GM12878 (cell line): ENCODE measurements around the gene TTC33. TPM values are rescaled to one million over a fixed set of nuclear protein-coding genes. Genes with fewer than 3 reads are reported as not detected.

Experiments used
- ATAC-seq: fragments of 200-7000 bp; cut with Tn5 transposase; 3 replicates; pipeline ENCODE4 v1.9.1; 2020; ENCODE audit warnings: mild to moderate bottlenecking, moderate library complexity
- BruUV-seq: library from RNA; stranded (reverse); fragments of 400-500 nt; replicated peaks from 2 replicates; lab custom pipeline; 2021; lab: Mats Ljungman, UMichigan
- CTCF ChIA-PET: fragments of 300-600 bp; sonication (Branson Sonifier 250); formaldehyde crosslinking; extraction: SDS; loops from one replicate; lab custom pipeline; 2021; ENCODE audit warnings: inconsistent platforms; lab: Yijun Ruan, JAX
- POLR2A ChIA-PET: fragments of 350-600 bp; formaldehyde crosslinking; extraction: SDS; loops from one replicate; lab custom pipeline; 2021; ENCODE audit warnings: inconsistent platforms; lab: Charles Lee
- RAD21 ChIA-PET: fragments of 300-600 bp; sonication (Branson Sonifier 250); formaldehyde crosslinking; loops from one replicate; lab custom pipeline; 2023; ENCODE audit warnings: antibody characterized with exemption; ENCODE audit not compliant: unreplicated experiment; lab: Charles Lee
- SMC1A ChIA-PET: fragments of 300-600 bp; sonication (Branson Sonifier 250); formaldehyde crosslinking; loops from one replicate; lab custom pipeline; 2023; ENCODE audit not compliant: unreplicated experiment, uncharacterized antibody; lab: Charles Lee
- DNase-seq: peaks from one replicate; pipeline ENCODE4 v3.0.0-alpha.2; 2011; ENCODE audit warnings: low read depth, low spot score
- FAIRE-seq: peaks from 3 replicates; lab custom pipeline; 2011; peaks lifted over from hg19 to GRCh38; lab: Jason Lieb, UNC
- H2AFZ ChIP-seq: 2 replicates; pipeline ENCODE4 v1.6.0; 2011; ENCODE audit warnings: low read depth, low read length, control low read depth; ENCODE audit not compliant: control insufficient read depth
- H3K27ac ChIP-seq: 2 replicates; pipeline ENCODE4 v1.5.1; 2011; ENCODE audit warnings: control low read depth; ENCODE audit not compliant: control insufficient read depth, insufficient read depth
- H3K27me3 ChIP-seq, 2 experiments: replicated peaks in 1 of 2; 2 replicates each; pipeline versions ENCODE4 v1.6.0 to v1.6.1; 2011; ENCODE audit warnings: low read length in 1 of 2; ENCODE audit not compliant: control insufficient read depth in 2 of 2, insufficient read depth in 2 of 2
- H3K36me3 ChIP-seq, 2 experiments: 2 replicates each; pipeline ENCODE4 v1.5.1; 2011; ENCODE audit warnings: low read length in 1 of 2; ENCODE audit not compliant: control insufficient read depth in 2 of 2, insufficient read depth in 2 of 2
- H3K4me1 ChIP-seq: 2 replicates; pipeline ENCODE4 v1.6.1; 2011; ENCODE audit warnings: mild to moderate bottlenecking, low read length, moderate library complexity, mixed read lengths; ENCODE audit not compliant: control insufficient read depth, insufficient read depth
- H3K4me2 ChIP-seq: 2 replicates; pipeline ENCODE4 v1.6.0; 2011; ENCODE audit warnings: control low read depth; ENCODE audit not compliant: control insufficient read depth, insufficient read depth
- H3K4me3 ChIP-seq: fragments of 200-600 bp; sonication (generic); 2 replicates; pipeline ENCODE4 v1.5.1; 2016
- H3K79me2 ChIP-seq: 2 replicates; pipeline ENCODE4 v1.6.0; 2011; ENCODE audit warnings: low read length; ENCODE audit not compliant: control insufficient read depth, insufficient read depth
- H3K9ac ChIP-seq: 2 replicates; pipeline ENCODE4 v1.8.0; 2011; ENCODE audit warnings: low read length, control low read depth, mixed read lengths; ENCODE audit not compliant: control insufficient read depth, insufficient read depth
- H3K9me3 ChIP-seq: replicated peaks from 3 replicates; pipeline ENCODE4 v1.5.1; 2011; ENCODE audit warnings: mild to moderate bottlenecking, low read length; ENCODE audit not compliant: control insufficient read depth, insufficient read depth
- H4K20me1 ChIP-seq: 2 replicates; pipeline ENCODE4 v1.6.0; 2011; ENCODE audit not compliant: control insufficient read depth, insufficient read depth
- BMI1 ChIP-seq: fragments of 450-650 bp; IDR thresholded peaks from 2 replicates; pipeline ENCODE4 v1.6.1; 2016; ENCODE audit warnings: mild to moderate bottlenecking, moderate library complexity, borderline replicate concordance
- NFYB ChIP-seq: IDR thresholded peaks from 2 replicates; pipeline ENCODE4 v1.6.1; 2011; ENCODE audit warnings: low read depth, mild to moderate bottlenecking, low read length, improper control_type of control experiment, moderate library complexity; ENCODE audit not compliant: insufficient read depth
- RAD21 ChIP-seq: IDR thresholded peaks from 2 replicates; pipeline ENCODE4 v1.6.1; 2011; ENCODE audit warnings: mild to moderate bottlenecking, low read depth, low read length, moderate library complexity; ENCODE audit not compliant: insufficient read depth
- WRNIP1 ChIP-seq: IDR thresholded peaks from 2 replicates; pipeline ENCODE4 v1.6.1; 2011; ENCODE audit warnings: low read depth, low read length, improper control_type of control experiment, borderline replicate concordance
- ZNF622 ChIP-seq: fragments of 450-650 bp; IDR thresholded peaks from 2 replicates; pipeline ENCODE4 v1.6.1; 2017; ENCODE audit warnings: mild to moderate bottlenecking, inconsistent platforms
- in situ Hi-C: fragments of 300-500 bp; cut with MboI; formaldehyde crosslinking; loops from 9 replicates; pipeline ENCODE4 v1.14.3; 2018; ENCODE audit warnings: mixed read lengths
- intact Hi-C: fragments of 100-400 bp; cut with micrococcal nuclease; formaldehyde crosslinking; loops from one replicate; pipeline ENCODE4 v1.14.2; 2022; ENCODE audit not compliant: unreplicated experiment
- polyA plus RNA-seq, 11 experiments: library from polyadenylated mRNA; depleted of rRNA in 4 of 11; unstranded in 6 of 11; stranded (reverse) in 5 of 11; fragments of >200 nt; fragmentation: Nextera tagmentation in 4 of 11; fragmentation: Illumina TruSeq in 1 of 11; extraction: Ambion mirVana in 4 of 11; extraction: Trizol in 1 of 11; gene quantifications; 1 replicate in 1 of 11; 2 replicates in 10 of 11; pipeline versions ENCODE4 v1.2.1 to v1.2.3, GENCODE V29; 2011 to 2016; ENCODE audit warnings: inconsistent platforms in 2 of 11, missing spikeins in 2 of 11, low read depth in 1 of 11
- total RNA-seq, 4 experiments: library from RNA; depleted of rRNA in 3 of 4; stranded (reverse); fragments of >200 nt in 3 of 4; fragmentation: Illumina TruSeq in 1 of 4; extraction: Trizol in 1 of 4; gene quantifications; 2 replicates each; pipeline versions ENCODE4 v1.2.1 to v1.2.3, GENCODE V29; 2013 to 2021
- TF ChIP-seq, protein P1 (sequence below): IDR thresholded peaks from 2 replicates; pipeline ENCODE4 v1.6.1; 2012; ENCODE audit warnings: low read depth, low read length, improper control_type of control experiment

The TTC33 gene
- total and polyA plus RNA-seq, 10 of the 15 experiments (the other 5 are each of a cell fraction or from before 2014, with no cell fraction given), result 7.9 to 22.3 (median 14.6) TPM

DNA sequence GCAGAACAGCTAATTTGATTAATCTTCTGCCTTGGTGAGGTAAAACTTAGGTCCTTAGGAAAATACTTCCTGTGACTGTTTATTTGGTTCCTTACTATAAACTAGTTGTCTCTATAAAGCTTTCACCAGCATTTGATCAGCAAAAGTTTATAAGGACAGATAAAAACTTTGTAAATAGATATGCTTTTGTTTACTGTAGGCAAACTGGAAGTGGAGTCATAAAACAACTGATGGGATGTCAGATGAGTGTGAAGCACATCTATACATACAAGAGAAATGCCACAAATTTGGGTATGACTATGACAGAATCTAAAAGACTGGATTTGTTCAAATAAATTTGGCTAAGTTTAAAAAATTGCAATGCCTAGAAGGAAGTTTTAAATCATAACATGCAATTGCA is 70.6 kb downstream of the TTC33 start:
- H3K27me3 ChIP-seq, result peaks cover 3 to 15% of the 10 kb centered on the region in 2 experiments; a peak in 2 of 4 replicates
- ChIA-PET SMC1A (interaction anchor here (0.5 to 4.4 kb wide), 19 partner anchors 8 to 1084 kb away, joined by 3 to 41 read pairs (median 4); no protein-coding TSS in a partner anchor), POLR2A (no interaction called here), CTCF (interaction anchor here (1.0 to 4.4 kb wide), 11 partner anchors 12 to 1107 kb away, joined by 3 to 40 read pairs (median 5); no protein-coding TSS in a partner anchor), RAD21 (interaction anchor here (0.9 to 2.2 kb wide), 12 partner anchors 8 to 1107 kb away, joined by 3 to 21 read pairs (median 4); no protein-coding TSS in a partner anchor)
- H4K20me1 ChIP-seq, result peaks cover 3% of the 10 kb centered on the region; the same call in 1 of the 2 replicates
- peaks cover 3% of the 10 kb centered on the region; the same call in 1 of the 2 replicates for H3K4me1 ChIP-seq
- no peak overlapping the region for H3K27ac ChIP-seq
- TF ChIP-seq NFYB, result no peak
- TF ChIP-seq RAD21, result no peak
- TF ChIP-seq, protein P1, sequence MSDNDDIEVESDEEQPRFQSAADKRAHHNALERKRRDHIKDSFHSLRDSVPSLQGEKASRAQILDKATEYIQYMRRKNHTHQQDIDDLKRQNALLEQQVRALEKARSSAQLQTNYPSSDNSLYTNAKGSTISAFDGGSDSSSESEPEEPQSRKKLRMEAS, result no peak
- no peak for TF ChIP-seq ZNF622
- TF ChIP-seq WRNIP1, result no peak
- no peak for TF ChIP-seq BMI1
- in situ Hi-C loops, result loop anchor here (25.0 kb wide), 1 partner anchor 1098 kb away; no protein-coding TSS in a partner anchor
- BruUV-seq, result no TSS peak
- FAIRE-seq (no peak), DNase-seq (no peak), ATAC-seq (no peak)
- no peak overlapping the region for H3K4me2 ChIP-seq
- no peak overlapping the region for H3K4me3 ChIP-seq
- intact Hi-C loops, result loop anchor here (2.0 to 10.0 kb wide), 6 partner anchors 192 to 1108 kb away; no protein-coding TSS in a partner anchor
- no peaks in the 10 kb centered on the region; the same call in 1 of the 2 replicates for H3K79me2 ChIP-seq
- no peak overlapping the region for H2AFZ ChIP-seq
- no peaks in the 10 kb centered on the region for H3K9me3 ChIP-seq
- no peaks in the 10 kb centered on the region for H3K36me3 ChIP-seq
- no peak overlapping the region for H3K9ac ChIP-seq
